ENCODE data around the gene COL25A1.
"Not testable (repeated sequence)": the region's sequence is repeated elsewhere in the genome, so short reads cannot be mapped to it uniquely, and the experiment has no call there.

The COL25A1 gene

DNA sequence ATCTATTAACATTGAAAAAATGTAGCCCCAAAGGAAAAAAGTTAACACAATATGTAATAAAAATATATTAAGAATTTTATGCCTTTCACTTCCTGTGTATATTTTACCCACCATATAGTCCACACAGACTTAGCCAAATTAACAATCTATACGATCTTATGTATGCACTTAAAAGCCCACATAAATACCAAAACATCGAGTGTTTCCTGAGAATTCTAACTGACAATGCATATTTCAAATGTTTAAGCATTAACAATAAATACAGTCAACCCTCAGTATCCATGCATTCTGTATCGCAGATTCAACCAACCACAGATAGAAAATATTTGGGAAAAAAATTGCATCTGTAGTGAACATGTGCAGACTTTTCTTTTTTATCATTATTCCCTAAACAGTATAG lies 226.8 kb downstream of the COL25A1 start:
- in situ Hi-C loops (cut with HindIII; ENCODE audit: low pct_unique_long_range_greater_than_20kb, low sequenced_read_pairs), result no loop called here
- TF ChIP-seq JUND (IDR thresholded peaks at IDR 0.05; ENCODE audit: low read depth), result no peak
- no peak for DNase-seq (ENCODE audit: low read depth in 1 of 2, low spot score in 1 of 2)

DNA sequence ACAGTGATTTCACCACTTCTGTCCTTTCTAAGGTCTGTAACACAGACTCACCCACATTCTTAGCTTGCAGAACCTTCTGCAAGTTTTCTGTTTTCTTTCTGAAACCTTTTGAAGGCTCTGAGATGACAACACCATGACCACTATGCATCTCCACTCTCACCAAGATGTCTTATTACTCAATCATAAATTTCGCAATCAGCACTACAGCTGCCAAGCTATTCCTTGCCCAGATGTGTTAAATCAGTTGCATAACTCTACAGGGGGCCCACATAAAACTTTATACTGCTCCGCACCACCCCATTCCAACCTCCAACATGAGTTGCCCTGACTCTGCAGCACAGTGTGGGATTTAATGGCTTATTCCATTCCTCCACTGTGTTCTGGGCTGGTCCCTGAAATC lies 229.9 kb downstream of the COL25A1 start:
- no peak for DNase-seq (ENCODE audit: low read depth in 1 of 2, low spot score in 1 of 2)
- in situ Hi-C loops (cut with HindIII; ENCODE audit: low pct_unique_long_range_greater_than_20kb, low sequenced_read_pairs), result no loop called here

DNA sequence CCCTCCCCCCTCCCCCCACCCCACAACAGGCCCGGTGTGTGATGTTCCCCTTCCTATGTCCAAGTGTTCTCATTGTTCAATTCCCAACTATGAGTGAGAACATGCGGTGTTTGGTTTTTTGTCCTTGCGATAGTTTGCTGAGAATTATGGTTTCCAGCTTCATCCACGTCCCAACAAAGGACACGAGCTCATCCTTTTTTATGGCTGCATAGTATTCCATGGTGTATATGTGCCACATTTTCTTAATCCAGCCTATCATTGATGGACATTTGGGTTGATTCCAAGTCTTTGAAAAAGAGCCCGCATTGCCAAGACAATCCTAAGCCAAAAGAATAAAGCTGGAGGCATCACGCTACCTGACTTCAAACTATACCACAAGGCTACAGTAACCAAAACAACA lies 231.8 kb downstream of the COL25A1 start:
- DNase-seq (ENCODE audit: low read depth in 1 of 2, low spot score in 1 of 2); in situ Hi-C loops (cut with HindIII; ENCODE audit: low pct_unique_long_range_greater_than_20kb, low sequenced_read_pairs): not testable (repeated sequence)

More for the DNA sequence above, 229.9 kb downstream of the COL25A1 start:
- no peak for TF ChIP-seq JUND (IDR thresholded peaks at IDR 0.05; ENCODE audit: low read depth)

DNA sequence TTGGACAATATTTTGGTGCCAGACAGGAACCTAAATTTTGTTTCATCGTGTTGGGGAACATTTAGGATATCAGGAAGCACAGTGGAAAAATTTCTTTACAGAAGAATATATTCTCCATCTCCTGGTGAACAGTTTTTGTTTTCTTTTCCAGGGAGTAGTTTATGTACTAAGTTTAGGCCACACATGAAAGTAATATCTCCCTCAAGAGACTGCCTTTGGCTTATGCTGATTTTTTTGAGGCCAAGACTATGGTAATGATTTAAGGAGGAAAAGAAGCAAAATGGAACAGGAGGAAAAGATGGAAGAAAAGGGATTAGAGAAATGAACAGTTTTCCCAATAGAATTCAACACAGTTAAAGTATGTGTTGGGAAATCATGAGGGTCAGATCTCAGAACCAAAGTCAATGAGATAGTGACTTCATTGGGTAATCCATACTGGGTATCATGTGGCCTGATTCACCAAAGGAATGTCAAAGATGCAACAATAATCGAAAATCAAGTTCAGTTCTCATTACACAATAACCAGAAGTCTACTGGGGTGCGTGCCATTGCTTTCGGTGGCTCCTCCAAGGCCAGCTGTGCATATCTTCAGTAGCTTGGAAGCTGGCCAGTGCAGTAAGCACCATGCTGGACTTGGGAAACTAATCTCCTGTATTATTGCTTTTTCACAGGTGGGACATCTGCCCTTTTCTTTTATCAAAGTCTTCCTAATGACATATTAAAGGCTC lies 234.8 kb downstream of the COL25A1 start:
- in situ Hi-C loops (cut with HindIII; ENCODE audit: low pct_unique_long_range_greater_than_20kb, low sequenced_read_pairs), result no loop called here

DNA sequence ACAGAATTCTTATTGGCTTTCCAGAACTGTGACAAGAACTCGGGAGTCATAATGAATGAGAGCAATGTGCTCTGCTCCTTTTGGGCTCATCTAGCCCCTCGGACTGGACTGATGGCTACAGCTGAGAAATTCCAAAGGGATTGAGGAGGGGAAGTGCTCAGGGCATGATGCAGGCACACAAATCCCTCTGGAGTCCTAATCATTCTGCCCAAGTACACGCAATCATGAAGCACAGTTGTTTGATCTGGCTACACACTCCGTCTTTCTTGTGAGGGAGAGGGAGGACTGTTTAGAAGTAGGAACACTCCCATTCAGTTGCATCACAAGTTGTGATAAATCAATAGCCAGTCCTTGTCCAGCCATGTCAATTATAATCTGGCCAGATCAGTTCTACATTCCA lies 237.5 kb downstream of the COL25A1 start:
- no peak for DNase-seq (ENCODE audit: low read depth in 1 of 2, low spot score in 1 of 2)
- in situ Hi-C loops (cut with HindIII; ENCODE audit: low pct_unique_long_range_greater_than_20kb, low sequenced_read_pairs), result no loop called here
- TF ChIP-seq JUND (IDR thresholded peaks at IDR 0.05; ENCODE audit: low read depth), result no peak

More for the DNA sequence above, 234.8 kb downstream of the COL25A1 start:
- TF ChIP-seq JUND (IDR thresholded peaks at IDR 0.05; ENCODE audit: low read depth), result no peak
- no peak for DNase-seq (ENCODE audit: low read depth in 1 of 2, low spot score in 1 of 2)

DNA sequence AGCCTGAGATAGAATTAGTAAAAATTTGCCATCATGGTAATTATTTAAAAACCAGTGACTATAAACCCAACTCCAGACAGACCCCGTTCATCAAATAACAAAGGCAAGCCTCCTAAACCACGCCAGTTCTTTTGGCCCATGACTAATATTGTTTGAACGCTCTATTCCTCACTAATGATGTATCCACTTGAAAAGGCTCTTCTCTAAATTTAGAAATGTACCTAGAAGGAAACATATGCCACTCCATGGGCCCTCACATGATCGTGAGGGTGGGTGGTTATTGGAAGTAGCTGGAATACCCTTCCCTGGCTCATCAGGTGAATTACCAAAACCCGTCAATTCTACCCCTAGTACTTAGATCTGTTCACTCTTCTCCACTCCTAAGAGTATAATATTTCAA lies 249.2 kb downstream of the COL25A1 start:
- no peak for DNase-seq (ENCODE audit: low read depth in 1 of 2, low spot score in 1 of 2)
- in situ Hi-C loops (cut with HindIII; ENCODE audit: low pct_unique_long_range_greater_than_20kb, low sequenced_read_pairs), result no loop called here
- no peak for TF ChIP-seq JUND (IDR thresholded peaks at IDR 0.05; ENCODE audit: low read depth)

DNA sequence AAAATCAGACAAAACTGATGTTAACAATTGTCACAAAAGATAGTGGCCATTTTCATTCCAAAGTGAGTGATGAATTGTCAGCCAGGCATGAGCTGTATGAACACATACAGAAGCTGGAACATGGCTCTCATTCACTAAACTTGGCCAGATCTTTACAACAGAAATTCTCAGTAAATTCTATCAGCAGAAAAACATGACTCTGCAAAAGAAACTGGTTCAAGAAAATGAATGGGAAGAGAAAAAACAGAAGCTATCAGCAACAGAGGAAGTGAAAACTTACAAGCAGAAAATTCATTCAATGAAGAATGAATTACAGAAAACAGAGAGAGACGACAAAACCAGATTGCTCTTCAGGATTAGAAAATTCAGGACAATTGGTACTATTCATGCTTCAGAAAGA lies 249.6 kb downstream of the COL25A1 start:
- in situ Hi-C loops (cut with HindIII; ENCODE audit: low pct_unique_long_range_greater_than_20kb, low sequenced_read_pairs), result no loop called here
- no peak for TF ChIP-seq JUND (IDR thresholded peaks at IDR 0.05; ENCODE audit: low read depth)
- no peak for DNase-seq (ENCODE audit: low read depth in 1 of 2, low spot score in 1 of 2)

DNA sequence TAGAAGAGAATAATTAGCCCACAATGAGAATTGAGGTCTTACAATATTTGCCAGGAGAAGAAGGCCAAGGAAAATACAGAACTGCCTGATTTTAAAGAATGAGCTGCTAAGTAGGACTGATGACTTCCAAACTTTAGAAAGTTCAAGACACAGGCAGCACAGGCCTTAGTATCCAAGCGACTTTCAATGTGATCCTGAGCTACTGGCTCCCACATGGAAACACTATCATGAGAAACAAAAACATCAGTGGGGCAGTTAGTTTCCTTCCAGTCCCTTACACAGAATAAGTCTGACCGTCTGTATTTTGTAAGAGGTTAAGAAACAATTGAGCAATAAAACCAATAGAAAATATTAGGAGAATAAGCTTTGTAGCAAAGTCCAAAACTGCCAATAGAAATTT lies 251.4 kb downstream of the COL25A1 start:
- no peak for DNase-seq (ENCODE audit: low read depth in 1 of 2, low spot score in 1 of 2)
- no peak for TF ChIP-seq JUND (IDR thresholded peaks at IDR 0.05; ENCODE audit: low read depth)
- in situ Hi-C loops (cut with HindIII; ENCODE audit: low pct_unique_long_range_greater_than_20kb, low sequenced_read_pairs), result no loop called here

DNA sequence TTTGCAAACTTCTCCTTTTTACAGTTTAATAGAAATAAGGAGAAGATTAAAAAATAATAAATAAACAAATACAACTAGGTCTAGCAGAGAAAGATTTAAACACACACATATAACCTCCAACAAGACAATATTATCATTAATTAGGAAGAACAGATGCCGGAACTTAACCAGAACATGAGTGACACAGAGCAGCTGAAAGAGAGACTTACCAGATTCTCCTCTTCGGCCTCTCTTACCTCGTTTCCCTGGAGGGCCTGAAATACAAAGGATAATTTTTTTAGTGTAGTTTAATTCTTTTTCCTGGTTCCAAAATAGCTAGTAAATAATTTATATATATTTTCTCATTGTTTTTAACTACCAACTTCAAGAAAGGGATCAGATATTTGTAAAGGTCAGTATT lies 252.5 kb downstream of the COL25A1 start:
- DNase-seq (ENCODE audit: low read depth in 1 of 2, low spot score in 1 of 2), result no peak
- in situ Hi-C loops (cut with HindIII; ENCODE audit: low pct_unique_long_range_greater_than_20kb, low sequenced_read_pairs), result no loop called here
- no peak for TF ChIP-seq JUND (IDR thresholded peaks at IDR 0.05; ENCODE audit: low read depth)

DNA sequence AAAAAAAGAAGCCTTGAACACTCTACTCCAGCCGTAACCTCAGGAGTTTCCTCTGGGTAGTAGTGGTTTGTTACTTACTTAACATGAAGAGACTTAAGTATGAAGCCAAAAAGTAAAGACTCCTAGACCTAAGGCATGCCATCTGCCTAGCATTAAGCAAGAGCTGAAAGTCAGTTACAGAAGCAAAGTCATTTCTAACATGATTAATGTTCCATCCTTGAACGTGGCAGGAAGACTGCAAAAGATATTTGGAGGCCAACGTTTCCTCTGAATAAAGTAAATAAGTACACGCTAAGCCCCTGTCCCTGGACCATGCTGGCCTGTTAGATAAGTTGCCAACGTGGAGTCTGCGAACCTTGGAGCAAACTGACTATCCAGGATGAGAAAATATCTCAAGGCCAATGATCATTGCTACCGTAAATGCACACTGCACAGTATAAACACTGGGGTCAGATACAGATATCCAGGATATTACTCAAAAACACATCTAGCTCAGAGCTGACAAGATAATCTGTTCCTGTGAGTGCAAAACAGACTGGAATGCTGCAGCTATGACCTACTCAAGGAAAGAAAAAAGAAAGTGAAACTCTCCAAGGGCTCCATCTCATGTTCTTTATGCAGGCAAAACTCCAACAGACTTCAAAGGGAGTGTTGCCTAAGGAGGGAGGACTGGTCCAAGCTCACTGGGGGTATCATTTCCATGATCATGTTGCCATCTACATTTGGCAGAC lies 255.8 kb downstream of the COL25A1 start:
- in situ Hi-C loops (cut with HindIII; ENCODE audit: low pct_unique_long_range_greater_than_20kb, low sequenced_read_pairs), result no loop called here
- DNase-seq (ENCODE audit: low read depth in 1 of 2, low spot score in 1 of 2), result no peak
- no peak for TF ChIP-seq JUND (IDR thresholded peaks at IDR 0.05; ENCODE audit: low read depth)

DNA sequence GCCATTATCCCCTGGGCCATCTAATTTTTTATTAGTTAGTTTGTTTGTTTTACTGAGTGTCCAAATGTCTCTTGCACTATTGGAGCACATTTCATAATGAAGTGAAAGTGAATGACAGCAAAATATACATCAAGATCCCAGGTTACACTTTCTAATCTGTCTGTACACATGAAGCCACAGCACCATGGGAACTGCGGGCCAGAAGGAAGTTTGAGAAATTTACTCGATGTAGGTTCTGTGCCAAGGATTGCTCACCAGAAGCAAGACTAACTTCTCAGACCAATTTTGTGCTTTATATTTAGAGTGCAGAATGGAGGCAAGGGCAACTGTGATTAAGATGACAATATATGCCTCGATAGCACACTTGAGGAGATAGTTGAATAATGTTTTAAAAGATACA lies 258.0 kb downstream of the COL25A1 start:
- peak in 1 of 2 experiments; percentile 20 for DNase-seq (ENCODE audit: low read depth in 1 of 2, low spot score in 1 of 2)
- in situ Hi-C loops (cut with HindIII; ENCODE audit: low pct_unique_long_range_greater_than_20kb, low sequenced_read_pairs), result no loop called here

DNA sequence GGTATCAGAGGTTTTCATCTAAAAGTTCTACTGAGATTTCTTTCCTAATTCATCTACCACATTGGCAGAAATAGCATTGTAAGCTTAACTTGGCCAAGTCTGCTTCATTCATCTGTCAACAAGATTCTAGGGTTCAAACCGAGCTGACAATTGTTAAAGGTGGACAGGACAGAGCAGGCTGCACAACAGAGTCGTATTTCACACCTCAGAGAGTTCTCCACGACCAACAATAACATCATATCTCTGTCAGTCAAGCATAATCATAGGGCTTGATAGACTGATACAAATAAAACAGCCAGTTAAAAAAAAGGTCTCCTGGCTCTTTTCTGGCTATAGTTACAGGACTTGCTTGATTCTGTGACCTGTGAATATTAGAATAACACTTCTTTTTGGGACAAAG lies 259.2 kb downstream of the COL25A1 start:
- in situ Hi-C loops (cut with HindIII; ENCODE audit: low pct_unique_long_range_greater_than_20kb, low sequenced_read_pairs), result no loop called here
- no peak for DNase-seq (ENCODE audit: low read depth in 1 of 2, low spot score in 1 of 2)
- no peak for TF ChIP-seq JUND (IDR thresholded peaks at IDR 0.05; ENCODE audit: low read depth)

More for the DNA sequence above, 258.0 kb downstream of the COL25A1 start:
- no peak for TF ChIP-seq JUND (IDR thresholded peaks at IDR 0.05; ENCODE audit: low read depth)

Data from T47D (cell line).